Measurements from ENCODE around the gene ELOVL2.

Gene ELOVL2

GRCh38 chr6:11055127-11055627 is 11.1 kb upstream of the ELOVL2 start:
- DNase-seq: no peak

DNA sequence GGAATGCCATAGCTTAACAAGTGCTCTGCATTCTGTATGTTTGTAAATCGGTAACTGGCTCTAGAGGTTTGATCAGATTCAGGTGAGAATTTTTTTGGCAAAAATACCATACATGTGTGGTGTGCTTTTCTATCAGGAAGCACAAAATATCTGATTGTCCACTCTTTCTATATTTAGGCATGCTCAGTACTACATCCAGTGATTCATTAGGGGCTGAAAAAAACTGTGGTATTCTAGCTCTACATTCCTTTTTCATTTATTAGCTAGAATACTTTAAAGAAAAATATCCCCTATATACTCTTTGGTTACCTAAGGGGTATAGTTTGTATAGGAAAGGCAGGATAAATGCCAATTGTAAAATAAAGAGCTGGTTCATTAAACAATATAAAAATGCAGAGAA is 10.6 kb upstream of the ELOVL2 start:
- DNase-seq: no peak

DNA sequence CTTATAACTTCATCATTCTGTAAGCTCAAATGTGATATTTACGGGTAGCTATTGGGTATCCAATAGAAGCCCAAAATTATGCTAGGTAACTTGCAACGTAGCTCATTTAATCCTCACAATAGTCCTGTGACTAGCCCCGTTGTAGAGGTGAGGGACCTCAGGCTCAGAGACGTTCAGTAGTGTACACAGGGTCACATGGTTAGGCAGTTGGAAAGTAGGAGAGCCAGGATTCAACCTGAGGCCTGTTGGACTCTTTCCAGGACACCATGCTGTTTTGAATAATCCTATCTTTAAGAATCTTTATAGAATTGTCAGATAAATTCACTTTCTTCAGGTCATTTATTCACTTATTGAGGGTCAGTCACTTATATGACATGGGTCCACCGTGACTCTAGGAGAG is 9.2 kb upstream of the ELOVL2 start:
- DNase-seq: no peak

GRCh38 chr6:11050731-11051130 is 6.6 kb upstream of the ELOVL2 start:
- no peak for DNase-seq

DNA sequence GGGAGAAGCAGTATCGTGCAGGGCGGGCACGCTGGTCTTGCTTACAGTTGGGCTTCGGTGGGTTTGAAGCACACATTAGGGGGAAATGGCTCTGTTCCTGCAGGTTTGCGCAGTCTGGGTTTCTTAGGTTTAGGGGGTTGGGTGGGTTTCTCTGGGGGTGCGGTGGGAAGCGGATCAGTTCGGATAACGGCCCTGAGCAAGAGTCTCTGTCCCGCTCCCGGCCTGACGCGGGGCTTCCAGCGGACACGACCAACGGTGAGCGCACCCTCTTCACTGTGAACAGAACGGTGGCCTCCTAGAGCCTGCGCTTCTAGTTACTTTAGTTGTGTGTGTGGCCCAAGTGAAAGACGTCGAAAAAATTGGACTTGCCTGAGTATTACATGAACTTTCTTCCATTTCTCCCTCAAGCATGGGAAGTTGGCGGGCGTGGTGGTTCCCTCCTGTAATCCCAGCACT is 635 bp upstream of the ELOVL2 start:
- DNase-seq: no peak

DNA sequence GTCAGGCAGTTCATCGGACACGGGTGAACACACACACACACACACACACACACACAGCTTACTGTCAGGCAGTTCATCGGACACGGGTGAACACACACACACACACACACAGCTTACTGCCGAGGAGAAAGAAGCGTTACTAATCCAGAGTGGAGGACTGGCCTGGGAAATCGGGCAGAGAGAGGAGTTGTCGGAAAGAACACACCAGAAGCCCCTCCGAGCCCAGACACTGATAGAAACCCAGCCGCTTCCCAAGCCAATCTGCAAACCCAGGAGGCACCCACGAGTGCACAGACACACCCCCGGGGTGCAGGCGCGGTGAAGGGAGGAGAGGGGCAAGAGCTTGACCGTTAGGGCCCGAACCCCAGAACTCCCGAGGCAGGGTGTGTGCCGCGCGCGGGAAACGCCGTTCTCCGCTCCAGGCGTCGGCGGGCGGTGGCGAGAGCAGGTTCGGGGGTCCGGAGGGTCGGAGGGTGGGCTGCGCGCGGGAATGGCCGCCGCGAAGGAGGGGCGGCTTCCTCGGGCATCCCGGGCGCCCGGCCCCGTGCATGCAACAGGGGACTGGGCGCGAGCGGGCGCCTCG is 636 bp downstream of the ELOVL2 start:
- no peak for DNase-seq

- no peak for DNase-seq
These were observed 1.2 kb downstream of the ELOVL2 start for GRCh38 chr6:11042750-11043377.

DNA sequence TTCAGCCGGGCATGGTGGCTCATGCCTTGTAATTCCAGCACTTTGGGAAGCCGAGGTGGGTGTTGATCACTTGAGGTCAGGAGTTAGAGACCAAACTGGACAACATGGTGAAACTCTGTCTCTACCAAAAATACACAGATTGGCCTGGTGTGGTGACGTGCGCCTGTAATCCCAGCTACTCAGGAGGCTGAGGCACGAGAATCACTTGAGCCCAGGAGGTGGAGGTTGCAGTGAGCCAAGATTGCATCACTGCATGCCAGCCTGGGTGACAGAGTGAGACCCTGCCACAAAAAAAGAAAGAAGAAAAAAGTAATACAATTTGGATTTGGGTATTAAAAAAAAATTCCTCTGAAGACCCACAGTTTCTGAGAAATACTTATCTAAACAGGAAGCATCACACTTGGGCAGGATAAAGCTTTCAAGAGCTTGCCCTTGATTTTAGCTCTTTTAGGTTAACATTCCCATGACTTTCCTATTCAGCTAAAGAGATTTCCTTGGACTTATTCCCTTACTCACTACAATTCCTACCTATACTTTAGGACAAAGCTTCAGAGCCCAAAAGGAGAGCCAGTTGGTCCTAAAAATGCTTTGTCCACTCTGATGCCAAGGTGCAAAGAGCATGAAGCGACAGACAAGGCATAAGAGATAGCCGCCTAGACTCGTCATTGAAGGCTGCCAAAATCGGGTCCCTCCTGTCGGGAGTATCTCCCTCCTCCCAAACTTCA is 1.9 kb downstream of the ELOVL2 start:
- DNase-seq: no peak

- no peak for DNase-seq
These were observed 4.0 kb downstream of the ELOVL2 start for GRCh38 chr6:11040134-11040533.

GRCh38 chr6:11039040-11039439 is 5.1 kb downstream of the ELOVL2 start:
- no peak for DNase-seq

- DNase-seq: no peak
These were observed 7.1 kb downstream of the ELOVL2 start for GRCh38 chr6:11036977-11037430.

- DNase-seq: no peak
These were observed 7.8 kb downstream of the ELOVL2 start for GRCh38 chr6:11036351-11036740.

GRCh38 chr6:11035616-11036350 is 8.3 kb downstream of the ELOVL2 start:
- DNase-seq: no peak

DNA sequence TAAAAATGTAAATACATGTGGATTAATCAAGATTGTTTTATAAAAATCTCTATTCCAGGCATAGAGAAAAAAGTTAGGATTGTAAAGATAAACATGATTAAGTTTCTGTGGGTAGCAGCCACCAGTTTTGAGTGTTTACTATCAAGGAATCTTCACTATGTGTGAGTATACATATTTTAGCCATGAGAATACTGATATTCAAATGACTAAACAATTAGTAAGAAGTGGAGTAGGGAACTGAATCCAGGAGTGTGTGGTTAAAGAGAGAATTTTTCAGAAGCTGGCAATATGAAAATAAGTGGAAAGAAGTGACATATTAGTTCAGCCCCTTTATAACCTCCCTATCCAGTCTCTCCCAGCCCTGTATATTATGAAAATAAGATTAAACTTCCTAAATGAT is 10.3 kb downstream of the ELOVL2 start:
- no peak for DNase-seq

DNA sequence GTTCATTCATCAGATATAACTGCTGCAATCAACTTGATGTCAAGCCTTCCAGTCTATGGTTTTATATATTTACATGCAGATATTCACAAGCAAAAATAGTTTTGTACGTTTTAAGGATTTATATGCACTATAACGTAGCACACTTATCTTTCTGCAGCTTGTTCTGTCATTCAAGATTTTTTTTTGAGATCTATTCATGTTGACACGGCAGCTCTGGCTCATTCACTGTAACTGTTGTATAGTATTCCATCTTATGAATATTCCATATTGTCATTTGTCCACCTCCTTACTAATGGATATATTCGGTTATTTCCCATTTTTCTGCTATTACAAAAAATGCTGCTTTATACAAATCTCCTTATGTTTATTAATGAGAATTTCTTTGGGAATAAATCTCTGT is 13.2 kb downstream of the ELOVL2 start:
- DNase-seq: no peak

GRCh38 chr6:11028959-11029358 is 15.1 kb downstream of the ELOVL2 start:
- no peak for DNase-seq

DNA sequence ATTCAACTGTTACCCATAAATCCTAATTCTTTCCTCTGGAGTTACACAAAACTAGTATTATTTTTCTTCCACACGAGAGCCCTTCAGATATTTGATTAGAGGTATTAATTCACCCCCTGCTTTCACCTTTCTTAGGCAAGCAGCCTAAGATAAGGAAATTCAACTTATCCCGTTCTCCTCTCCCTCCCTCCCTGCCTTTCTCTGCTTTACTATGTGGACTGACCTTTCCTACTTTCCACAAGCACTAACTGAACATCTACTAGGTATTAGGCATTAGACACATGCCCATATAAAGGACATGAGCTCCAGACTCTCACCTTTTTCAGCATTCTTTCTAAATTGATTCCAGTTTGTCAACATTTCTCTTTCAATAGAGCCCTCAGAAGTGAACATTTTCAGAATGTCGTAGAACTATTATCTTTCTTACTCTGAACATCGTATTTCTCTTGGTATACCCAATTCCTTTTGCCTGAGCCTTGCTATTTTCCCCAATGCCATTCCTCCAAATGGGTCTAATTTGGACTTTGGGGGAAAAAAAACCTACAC is 16.5 kb downstream of the ELOVL2 start:
- no peak for DNase-seq

DNA sequence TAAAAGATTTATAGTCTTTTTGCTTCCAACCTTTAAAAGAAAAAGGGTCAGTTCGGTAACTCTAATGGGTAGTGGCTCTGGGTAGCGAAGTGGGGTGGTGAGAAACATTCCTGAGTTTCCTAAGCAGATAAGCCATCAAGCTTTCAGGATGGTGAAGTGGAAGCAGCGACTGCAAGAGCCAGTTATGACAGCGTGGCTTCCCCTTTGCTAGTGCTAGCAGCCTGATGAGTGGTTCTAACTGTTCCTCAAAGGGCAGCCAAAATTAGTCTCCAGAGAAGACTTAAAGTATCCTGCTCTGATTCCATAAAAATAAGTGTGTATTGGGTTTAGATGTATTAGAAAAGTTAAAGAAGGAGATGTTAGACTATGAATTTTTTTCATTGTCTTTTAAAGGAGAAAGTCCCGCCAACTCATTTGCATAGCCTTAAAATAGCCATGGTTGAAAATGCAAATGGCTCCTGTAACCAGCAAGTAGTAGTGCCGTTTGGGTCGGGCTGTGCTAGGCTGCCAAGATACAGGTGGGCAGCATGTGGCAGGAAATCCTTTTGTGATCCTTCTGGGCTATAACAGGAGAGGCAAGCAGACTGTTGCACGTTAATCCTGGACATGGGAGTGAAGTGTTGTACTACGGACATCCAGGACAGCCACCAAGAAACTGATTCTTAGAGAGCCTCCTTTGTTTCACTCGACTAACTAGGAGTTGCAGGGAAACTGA is 18.0 kb downstream of the ELOVL2 start:
- no peak for DNase-seq

GRCh38 chr6:11025130-11025529 is 19.0 kb downstream of the ELOVL2 start:
- no peak for DNase-seq

DNA sequence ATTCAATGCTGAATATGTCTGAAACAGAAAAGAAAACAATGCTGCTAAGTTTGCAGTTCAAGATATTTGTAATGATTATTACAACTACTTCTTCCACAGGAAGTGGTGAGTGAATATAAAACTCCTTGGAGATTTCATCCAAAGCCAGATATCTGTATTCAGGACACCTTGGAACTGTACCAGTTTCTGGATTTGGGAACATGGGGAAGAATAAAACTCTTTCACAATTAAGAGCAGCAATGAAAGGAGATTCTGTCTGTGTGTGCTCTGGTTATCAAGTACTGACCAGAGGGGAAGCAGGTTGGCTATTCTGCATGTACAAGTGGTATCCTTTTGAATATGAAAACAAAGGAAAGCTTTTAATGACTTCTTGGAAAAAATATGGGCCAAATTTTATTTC is 21.1 kb downstream of the ELOVL2 start:
- DNase-seq: no peak

- no peak for DNase-seq
These were observed 22.4 kb downstream of the ELOVL2 start for GRCh38 chr6:11021714-11022113.

- no peak for DNase-seq
These were observed 23.1 kb downstream of the ELOVL2 start for GRCh38 chr6:11021003-11021402.

Data from activated CD4-positive, CD25-positive, alpha-beta regulatory T cell (primary cell).